ENCODE data around the gene GJB3.
A peak's percentile ranks its signal among the peaks of the same experiment; 100 is the strongest.
"Not testable (repeated sequence)": the region's sequence is repeated elsewhere in the genome, so short reads cannot be mapped to it uniquely, and the experiment has no call there.

GJB3 gene

GRCh38 chr1:34761176-34761761, 19.7 kb upstream of the GJB3 start:
- DNase-seq (ENCODE audit: low spot score) = no peak

- DNase-seq (ENCODE audit: low spot score) = no peak
Measured at GRCh38 chr1:34761776-34762307, 19.2 kb upstream of the GJB3 start.

GRCh38 chr1:34762474-34763141, 18.4 kb upstream of the GJB3 start:
- DNase-seq (ENCODE audit: low spot score) = peak; percentile 58

- DNase-seq (ENCODE audit: low spot score) = peak; percentile 95
Measured at GRCh38 chr1:34763142-34763781, 17.8 kb upstream of the GJB3 start.

GRCh38 chr1:34768856-34769255, 12.2 kb upstream of the GJB3 start:
- DNase-seq (ENCODE audit: low spot score) = no peak

- DNase-seq (ENCODE audit: low spot score) = no peak
Measured at GRCh38 chr1:34770891-34771504, 10.0 kb upstream of the GJB3 start.

GRCh38 chr1:34771573-34772371, 9.2 kb upstream of the GJB3 start:
- no peak for DNase-seq (ENCODE audit: low spot score)

GRCh38 chr1:34773114-34773513, 7.9 kb upstream of the GJB3 start:
- DNase-seq (ENCODE audit: low spot score) = not testable (repeated sequence)

- DNase-seq (ENCODE audit: low spot score) = peak; percentile 52
Measured at GRCh38 chr1:34774957-34775356, 6.1 kb upstream of the GJB3 start.

- no peak for DNase-seq (ENCODE audit: low spot score)
Measured at GRCh38 chr1:34776911-34777310, 4.1 kb upstream of the GJB3 start.

- DNase-seq (ENCODE audit: low spot score) = no peak
Measured at GRCh38 chr1:34777519-34778321, 3.3 kb upstream of the GJB3 start.

GRCh38 chr1:34778381-34778780, 2.6 kb upstream of the GJB3 start:
- DNase-seq (ENCODE audit: low spot score) = no peak

- no peak for DNase-seq (ENCODE audit: low spot score)
Measured at GRCh38 chr1:34779005-34779404, 2.0 kb upstream of the GJB3 start.

- DNase-seq (ENCODE audit: low spot score) = peak; percentile 90
Measured at GRCh38 chr1:34779526-34779925, 1.5 kb upstream of the GJB3 start.

GRCh38 chr1:34779962-34780361, 1.1 kb upstream of the GJB3 start:
- DNase-seq (ENCODE audit: low spot score) = no peak

GRCh38 chr1:34780528-34780927, 486 bp upstream of the GJB3 start:
- no peak for DNase-seq (ENCODE audit: low spot score)

- DNase-seq (ENCODE audit: low spot score) = peak; percentile 58
Measured at GRCh38 chr1:34781844-34782391, 904 bp downstream of the GJB3 start.

- no peak for DNase-seq (ENCODE audit: low spot score)
Measured at GRCh38 chr1:34784751-34785221, 3.8 kb downstream of the GJB3 start.

- DNase-seq (ENCODE audit: low spot score) = no peak
Measured at GRCh38 chr1:34785231-34785874, 4.3 kb downstream of the GJB3 start.

GRCh38 chr1:34785875-34786470, 5.0 kb downstream of the GJB3 start:
- no peak for DNase-seq (ENCODE audit: low spot score)

Data from kidney tubule cell (primary cell).